ENCODE data around the gene CASKIN1. TPM values are rescaled to one million over a fixed set of nuclear protein-coding genes. Genes with fewer than 3 reads are reported as not detected.

The CASKIN1 gene
- 0.32 to 0.66 TPM (median 0.56 TPM) in 5 replicates for total RNA-seq (2022; extraction: Qiagen RNA extraction)

DNA sequence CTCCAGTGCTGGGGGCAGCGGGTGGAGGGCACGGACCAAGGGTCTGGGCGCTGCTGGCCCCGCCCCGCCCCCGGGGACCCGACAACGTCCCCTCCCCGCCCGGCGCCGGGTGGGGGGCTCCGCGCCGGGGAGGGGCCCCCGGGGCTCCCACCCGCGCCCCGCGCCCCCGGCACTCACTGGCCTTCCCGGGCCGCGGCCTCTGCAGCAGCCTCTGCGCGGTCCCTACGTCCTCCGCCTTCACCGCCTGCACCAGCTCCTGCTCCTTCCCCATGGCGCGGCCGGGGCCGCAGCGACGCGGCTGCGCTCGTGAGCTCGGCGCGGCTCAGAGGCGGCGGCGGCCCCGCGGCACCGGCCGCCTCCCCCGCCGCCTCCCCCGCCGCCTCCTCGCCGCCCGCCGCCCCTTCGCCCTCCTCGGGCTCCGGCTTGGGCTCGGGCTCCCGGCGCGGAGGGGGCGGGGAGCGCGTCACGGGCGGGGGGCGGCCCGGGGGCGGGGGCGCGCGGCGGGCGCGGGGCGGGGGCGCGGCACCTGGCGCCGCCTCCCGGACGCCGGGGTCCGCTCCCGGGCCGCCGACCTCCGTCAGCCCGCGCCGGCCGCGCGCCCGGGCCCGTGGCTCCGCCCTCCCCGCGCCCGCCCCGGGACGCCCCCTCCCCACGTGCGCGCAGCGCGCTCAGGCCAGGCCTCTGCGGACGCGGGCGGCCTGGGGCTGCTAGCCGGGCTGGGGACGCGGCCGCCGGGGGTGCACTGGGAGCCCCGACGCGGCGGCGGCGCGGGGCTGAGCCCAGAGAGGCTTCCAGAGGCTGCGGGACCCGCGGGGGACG is at the start of gene CASKIN1:
Gene CASKIN1, minus strand, starts transcription at position 444 of the 819 bp plus-strand sequence. Its CDS starts 173 bp downstream, at position 271.

GRCh38 chr16:2236337-2237101 is 40.1 kb upstream of the CASKIN1 start, which contains the start of gene DNASE1L2:
DNASE1L2 (plus strand) TSS chr16:2236444; CDS start chr16:2236817, 373 bp downstream.

GRCh38 chr16:2223221-2223941 is 27.0 kb upstream of the CASKIN1 start, which contains the start of gene E4F1:
E4F1 (plus strand) TSS chr16:2223591; CDS start chr16:2223614, 23 bp downstream.

DNA sequence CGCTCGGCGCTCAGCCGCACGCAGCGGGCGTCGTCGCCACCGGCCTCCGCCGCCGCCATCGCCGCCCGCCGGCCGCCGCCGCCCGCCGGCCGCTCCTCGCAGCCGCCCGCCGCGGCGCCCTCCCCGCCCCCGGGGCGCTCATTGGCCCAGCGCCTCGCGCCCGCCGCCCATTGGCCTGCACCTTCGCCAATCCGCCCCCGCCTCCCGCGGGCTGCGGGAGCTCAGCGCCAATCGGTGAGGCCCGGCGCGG is 18.2 kb upstream of the CASKIN1 start, which contains the start of gene PGP:
Gene PGP, minus strand, starts transcription at position 122 of the 250 bp plus-strand sequence. Its CDS starts 63 bp downstream, at position 59.

GRCh38 chr16:2210386-2211365 is 14.3 kb upstream of the CASKIN1 start, which contains the start of gene BRICD5:
BRICD5 (minus strand) TSS chr16:2210863; CDS start chr16:2210833, 30 bp downstream.

DNA sequence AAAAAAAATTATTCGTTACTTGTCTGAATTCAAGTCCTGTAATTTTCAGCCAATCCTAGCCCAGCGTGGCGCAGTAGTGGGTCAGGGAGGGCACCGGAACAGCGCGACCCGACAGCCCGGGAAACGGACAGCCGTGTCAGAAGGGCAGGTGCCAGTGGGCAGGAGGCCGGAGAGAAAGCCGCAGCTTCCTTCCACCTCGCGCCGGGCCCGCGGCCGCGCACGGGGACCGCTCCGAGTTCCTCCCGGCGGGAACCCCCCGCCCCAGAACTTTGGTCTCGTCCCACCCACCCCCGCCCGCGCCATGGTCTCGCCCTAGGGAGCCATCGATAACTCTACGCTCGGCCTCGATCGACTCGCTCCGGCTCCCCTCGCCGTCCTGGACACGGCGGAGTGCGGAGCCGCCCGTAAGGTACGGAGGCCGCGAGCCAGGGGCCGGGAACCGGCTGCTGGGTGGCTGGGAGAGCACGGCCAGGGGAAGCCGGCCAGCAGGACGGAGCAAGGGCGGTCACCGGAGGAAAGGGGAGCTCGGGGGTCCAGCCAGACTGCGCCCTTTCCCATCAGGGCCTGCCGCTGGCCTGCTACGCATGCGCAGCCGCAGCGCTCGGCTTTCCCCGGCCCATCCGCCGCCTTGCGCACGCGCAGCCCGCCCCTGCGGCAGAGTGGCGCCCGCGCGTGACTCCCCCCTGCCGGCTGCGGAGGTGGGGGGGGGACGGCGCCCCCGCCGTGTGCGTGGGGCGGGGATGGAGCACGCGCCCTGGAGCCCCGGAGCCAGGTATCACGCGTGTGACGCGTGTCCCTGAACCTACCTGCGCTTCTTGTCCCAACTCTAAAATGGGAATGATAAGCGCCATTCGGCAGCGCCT is 8.9 kb upstream of the CASKIN1 start, which contains the start of gene MLST8:
Gene MLST8, plus strand, starts transcription at position 351 of the 863 bp plus-strand sequence. CDS start 632 bp downstream, outside the sequence.

GRCh38 chr16:2155091-2155950 is 41.1 kb downstream of the CASKIN1 start, which contains the start of gene TRAF7:
TRAF7 (plus strand) TSS chr16:2155782; CDS start chr16:2163921, 8,139 bp downstream.

GRCh38 chr16:2147981-2148671 is 48.3 kb downstream of the CASKIN1 start, which contains the start of gene RAB26:
RAB26 (plus strand) TSS chr16:2148625; CDS start chr16:2148784, 159 bp downstream.

GRCh38 chr16:2135770-2136490 is 60.5 kb downstream of the CASKIN1 start, which contains the start of gene PKD1:
PKD1 (minus strand) TSS chr16:2135898; CDS start chr16:2135689, 209 bp downstream.

Other genes starting within 250 kb of the CASKIN1 start
- not detected in 5 replicates for gene RPL3L, start 241.9 kb downstream of the CASKIN1 start, total RNA-seq (2022; extraction: Qiagen RNA extraction)
- gene NDUFB10, start 237.1 kb downstream of the CASKIN1 start, total RNA-seq (2022; extraction: Qiagen RNA extraction) = 230 to 308 TPM (median 254 TPM) in 5 replicates
- 3,823 to 5,639 TPM (median 5,518 TPM) in 5 replicates for gene RPS2, start 231.8 kb downstream of the CASKIN1 start, total RNA-seq (2022; extraction: Qiagen RNA extraction)
- gene RNF151, start 229.7 kb downstream of the CASKIN1 start, total RNA-seq (2022; extraction: Qiagen RNA extraction) = 0.10 TPM in 1 of 5 replicates, not detected in the others
- 32.8 to 46.2 TPM (median 39.0 TPM) in 5 replicates for gene TBL3, start 224.6 kb downstream of the CASKIN1 start, total RNA-seq (2022; extraction: Qiagen RNA extraction)
- gene NOXO1, start 215.1 kb downstream of the CASKIN1 start, total RNA-seq (2022; extraction: Qiagen RNA extraction) = 0.09 to 0.52 TPM (median 0.21 TPM) in 5 replicates
- gene GFER, start 212.4 kb downstream of the CASKIN1 start, total RNA-seq (2022; extraction: Qiagen RNA extraction) = 21.3 to 45.6 TPM (median 42.0 TPM) in 5 replicates
- gene SYNGR3, start 206.6 kb downstream of the CASKIN1 start, total RNA-seq (2022; extraction: Qiagen RNA extraction) = 5.5 to 9.7 TPM (median 8.2 TPM) in 5 replicates
- 45.4 to 65.2 TPM (median 62.1 TPM) in 5 replicates for gene ZNF598, start 186.8 kb downstream of the CASKIN1 start, total RNA-seq (2022; extraction: Qiagen RNA extraction)
- gene NPW, start 176.8 kb downstream of the CASKIN1 start, total RNA-seq (2022; extraction: Qiagen RNA extraction) = 0.87 to 1.3 TPM (median 1.1 TPM) in 5 replicates
- gene NHERF2, start 169.7 kb downstream of the CASKIN1 start, total RNA-seq (2022; extraction: Qiagen RNA extraction) = 43.6 to 63.6 TPM (median 62.0 TPM) in 5 replicates
- gene NTHL1, start 148.8 kb downstream of the CASKIN1 start, total RNA-seq (2022; extraction: Qiagen RNA extraction) = 37.5 to 51.5 TPM (median 47.5 TPM) in 5 replicates
- 26.6 to 43.3 TPM (median 38.2 TPM) in 5 replicates for gene TSC2, start 148.6 kb downstream of the CASKIN1 start, total RNA-seq (2022; extraction: Qiagen RNA extraction)
- gene PKD1, start 60.7 kb downstream of the CASKIN1 start, total RNA-seq (2022; extraction: Qiagen RNA extraction) = 36.3 to 64.1 TPM (median 59.9 TPM) in 5 replicates
- gene RAB26, start 48.0 kb downstream of the CASKIN1 start, total RNA-seq (2022; extraction: Qiagen RNA extraction) = 2.4 to 4.6 TPM (median 3.5 TPM) in 5 replicates
- 40.5 to 59.7 TPM (median 53.3 TPM) in 5 replicates for gene TRAF7, start 40.8 kb downstream of the CASKIN1 start, total RNA-seq (2022; extraction: Qiagen RNA extraction)
- gene MLST8, start 8.8 kb upstream of the CASKIN1 start, total RNA-seq (2022; extraction: Qiagen RNA extraction) = 42.1 to 58.2 TPM (median 51.9 TPM) in 5 replicates
- gene BRICD5, start 14.3 kb upstream of the CASKIN1 start, total RNA-seq (2022; extraction: Qiagen RNA extraction) = 4.2 to 6.5 TPM (median 5.7 TPM) in 5 replicates
- gene PGP, start 18.2 kb upstream of the CASKIN1 start, total RNA-seq (2022; extraction: Qiagen RNA extraction) = 16.3 to 36.4 TPM (median 34.8 TPM) in 5 replicates
- gene E4F1, start 27.0 kb upstream of the CASKIN1 start, total RNA-seq (2022; extraction: Qiagen RNA extraction) = 16.7 to 27.8 TPM (median 26.6 TPM) in 5 replicates
- 0.77 to 1.8 TPM (median 1.6 TPM) in 5 replicates for gene DNASE1L2, start 39.8 kb upstream of the CASKIN1 start, total RNA-seq (2022; extraction: Qiagen RNA extraction)
- gene ECI1, start 55.0 kb upstream of the CASKIN1 start, total RNA-seq (2022; extraction: Qiagen RNA extraction) = 47.6 to 92.3 TPM (median 88.7 TPM) in 5 replicates
- 250 to 299 TPM (median 265 TPM) in 5 replicates for gene RNPS1, start 71.5 kb upstream of the CASKIN1 start, total RNA-seq (2022; extraction: Qiagen RNA extraction)
- 14.0 to 21.1 TPM (median 19.2 TPM) in 5 replicates for gene ABCA3, start 144.1 kb upstream of the CASKIN1 start, total RNA-seq (2022; extraction: Qiagen RNA extraction)
- 19.6 to 24.6 TPM (median 23.6 TPM) in 5 replicates for gene CCNF, start 232.8 kb upstream of the CASKIN1 start, total RNA-seq (2022; extraction: Qiagen RNA extraction)